Islet of Langerhans (tissue), 1 donor: Measurements from ENCODE around the gene COQ6.
"Not testable (repeated sequence)": the region's sequence is repeated elsewhere in the genome, so short reads cannot be mapped to it uniquely, and the experiment has no call there.

Experiments
- FAIRE-seq: peaks from one replicate; lab custom pipeline; 2011; peaks lifted over from hg19 to GRCh38; lab: Jason Lieb, UNC

The COQ6 gene

DNA sequence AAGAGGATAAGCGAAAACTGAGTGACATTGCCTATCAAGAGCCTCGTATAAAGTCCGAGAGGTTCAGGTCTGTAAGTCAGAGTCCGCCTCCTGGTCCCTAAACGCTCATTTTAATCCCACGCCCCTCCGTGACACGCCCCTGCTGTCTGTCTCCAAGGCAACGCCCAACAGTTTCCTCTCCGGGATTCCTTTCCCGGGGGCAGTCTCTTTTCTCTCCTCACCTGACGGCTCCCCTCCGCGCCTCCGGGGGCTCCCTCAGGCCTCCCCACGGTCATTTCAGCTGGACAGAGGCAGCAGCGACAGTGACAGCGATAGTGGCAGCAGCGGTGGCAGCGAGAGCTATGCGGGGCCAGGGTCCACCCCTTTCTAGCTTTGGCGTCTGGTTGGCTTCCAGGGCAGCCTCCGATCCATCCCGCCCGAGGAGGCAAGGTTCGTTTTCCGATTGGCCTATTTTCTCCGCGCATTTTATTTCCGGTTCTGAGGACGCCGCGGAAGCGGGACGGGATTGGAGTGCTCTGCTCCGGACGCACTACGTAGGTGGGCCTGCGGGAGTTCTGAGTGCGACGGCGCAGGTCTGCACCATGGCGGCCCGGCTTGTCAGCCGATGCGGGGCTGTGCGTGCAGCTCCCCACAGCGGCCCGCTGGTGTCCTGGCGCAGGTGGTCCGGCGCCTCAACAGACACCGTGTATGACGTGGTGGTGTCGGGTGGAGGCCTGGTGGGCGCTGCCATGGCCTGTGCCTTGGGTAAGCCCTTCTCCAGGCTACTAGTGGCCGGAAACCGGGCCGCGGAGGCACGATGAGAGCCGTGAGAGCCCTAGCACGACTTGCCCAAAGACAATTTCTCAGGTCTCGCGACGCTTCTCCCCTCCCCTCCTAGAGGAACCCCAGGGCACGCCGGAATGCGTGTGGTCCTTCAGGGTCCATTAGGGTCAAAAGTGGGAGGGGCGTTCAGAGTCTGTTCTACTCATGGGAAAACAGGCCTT lies at the start of gene COQ6, which contains the start of gene FAM161B:
COQ6 (plus strand) TSS at position 551 of the 983 bp plus-strand sequence; CDS start at position 582, 31 bp downstream.
FAM161B (minus strand) TSS at position 343 of the 983 bp plus-strand sequence; CDS start at position 275, 68 bp downstream.
- FAIRE-seq = peak; percentile 30

DNA sequence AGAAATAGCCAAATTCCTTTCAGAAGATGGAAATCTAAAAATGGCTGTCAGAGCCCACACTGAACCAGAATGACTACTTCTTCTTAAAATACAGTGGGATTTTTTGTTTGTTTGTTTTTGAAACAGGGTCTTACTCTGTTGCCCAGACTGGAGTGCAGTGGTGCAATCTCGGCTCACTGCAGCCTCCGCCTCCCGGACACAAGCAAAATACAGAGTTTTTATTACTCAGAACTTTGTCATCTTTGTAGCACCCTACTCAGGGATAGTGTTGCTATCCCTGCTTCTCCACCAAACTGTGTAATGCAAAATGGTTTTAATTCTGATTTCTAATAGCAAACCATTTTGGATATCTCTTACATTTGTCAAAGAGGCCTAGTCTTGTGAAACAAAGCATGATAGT lies 47.1 kb upstream of the COQ6 start:
- FAIRE-seq = no peak

DNA sequence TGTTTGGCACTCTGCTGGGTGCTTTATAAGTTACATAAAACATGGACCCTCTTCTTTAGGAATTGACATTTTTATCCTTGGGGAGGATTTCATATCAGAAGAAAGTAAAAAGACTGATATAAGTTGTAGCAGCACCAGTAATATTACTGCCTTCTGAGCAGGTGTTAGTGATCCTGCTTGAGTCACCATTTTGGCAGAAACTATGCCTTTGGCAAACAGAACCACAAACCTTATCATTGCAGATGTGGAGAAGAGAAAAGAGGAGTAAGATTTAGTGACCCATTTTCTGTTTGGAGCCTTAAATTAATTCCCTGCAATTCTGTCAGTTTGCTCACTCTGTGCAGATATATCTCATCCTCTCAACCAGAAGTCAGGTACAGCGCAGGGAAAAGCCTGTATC lies 40.4 kb upstream of the COQ6 start:
- no peak for FAIRE-seq

DNA sequence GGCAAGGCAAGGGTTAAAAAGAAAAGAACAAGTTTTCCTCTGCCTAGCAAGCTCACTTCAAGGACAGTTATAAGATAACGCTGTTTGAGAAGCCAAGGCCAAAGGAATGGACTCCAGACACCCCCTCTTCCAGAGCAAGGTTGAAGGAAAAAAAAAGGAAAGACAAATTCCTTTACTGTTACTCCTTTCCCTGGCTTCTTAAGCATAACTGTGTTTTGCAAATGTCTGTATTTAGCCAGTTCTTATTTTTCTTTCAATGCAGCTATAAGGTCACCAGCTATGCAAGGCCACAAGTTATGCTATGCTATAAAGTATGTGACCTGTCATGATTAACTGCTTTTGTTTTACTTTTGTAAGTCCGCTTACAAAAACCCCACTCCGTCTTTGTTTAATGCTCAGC lies 36.8 kb upstream of the COQ6 start:
- no peak for FAIRE-seq

DNA sequence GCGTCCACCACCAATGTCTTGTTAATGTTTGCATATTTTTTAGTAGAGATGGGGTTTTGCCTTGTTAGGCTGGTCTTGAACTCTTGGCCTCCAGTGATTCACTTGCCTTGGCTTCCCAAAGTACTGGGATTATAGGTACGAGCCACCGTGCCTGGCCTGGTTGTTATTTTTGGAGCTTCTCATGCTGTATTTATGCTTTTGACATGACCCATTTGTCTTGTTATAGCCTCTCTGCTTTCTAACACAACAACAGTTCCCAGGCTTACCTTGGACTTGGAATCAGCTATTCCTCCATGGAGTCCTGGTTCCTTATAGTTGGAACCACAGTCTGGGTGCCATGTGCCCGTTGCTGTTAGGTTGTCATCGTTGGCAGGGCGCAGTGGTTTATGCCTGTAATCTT lies 33.8 kb upstream of the COQ6 start:
- FAIRE-seq = no peak

DNA sequence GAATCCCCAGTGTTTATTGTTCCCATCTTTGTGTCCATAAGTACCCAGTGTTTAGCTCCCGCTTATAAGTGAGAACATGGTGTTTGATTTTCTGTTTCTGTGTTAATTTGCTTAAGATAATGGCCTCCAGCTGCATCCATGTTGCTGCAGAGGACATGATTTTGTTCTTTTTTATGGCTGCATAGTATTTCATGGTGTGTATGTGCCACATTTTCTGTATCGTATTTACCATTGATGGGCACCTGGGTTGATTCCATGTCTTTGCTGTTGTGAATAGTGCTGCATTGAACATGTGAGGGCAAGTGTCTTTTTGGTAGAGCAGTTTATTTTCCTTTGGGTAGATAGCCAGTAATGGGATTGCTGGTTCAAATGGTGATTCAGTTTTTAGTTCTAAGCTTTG lies 30.6 kb upstream of the COQ6 start:
- not testable (repeated sequence) for FAIRE-seq

DNA sequence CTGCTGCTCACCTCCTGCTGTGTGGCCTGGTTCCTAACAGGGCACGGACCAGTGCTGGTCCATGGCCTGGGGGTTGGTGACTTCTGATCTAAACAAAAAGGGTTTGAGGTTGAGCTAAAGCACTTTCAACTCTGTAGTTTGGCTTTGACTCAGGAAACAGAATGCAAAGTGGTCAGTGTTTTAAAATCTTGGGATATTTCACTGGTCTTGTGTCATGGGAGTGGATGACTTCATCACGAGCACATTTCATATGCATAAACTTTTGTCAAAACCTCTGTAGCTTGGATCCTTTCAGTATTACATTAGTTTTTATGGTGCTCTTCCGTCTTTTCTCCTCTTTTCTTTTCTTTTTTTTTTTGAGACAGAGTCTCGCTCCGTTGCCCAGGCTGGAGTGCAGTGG lies 25.8 kb upstream of the COQ6 start:
- no peak for FAIRE-seq

DNA sequence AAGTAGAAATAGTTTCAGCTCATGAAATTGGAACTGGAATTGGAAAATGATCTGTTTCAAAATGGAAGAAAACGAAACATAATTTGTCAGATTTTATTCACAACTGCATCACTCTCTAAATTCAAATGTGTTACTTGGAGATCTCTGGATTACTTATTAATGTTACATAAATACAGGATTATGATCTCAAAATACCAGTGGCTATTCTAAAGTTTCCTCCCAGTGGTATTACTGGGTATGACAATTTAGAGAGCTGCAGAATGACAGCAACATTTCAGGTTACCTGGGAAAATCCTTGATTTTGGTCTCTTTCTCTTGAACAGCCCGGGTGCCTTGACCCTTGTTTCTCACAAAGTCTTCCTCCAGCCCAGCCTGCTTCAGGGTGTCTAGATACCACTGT lies 14.4 kb upstream of the COQ6 start:
- FAIRE-seq = no peak

DNA sequence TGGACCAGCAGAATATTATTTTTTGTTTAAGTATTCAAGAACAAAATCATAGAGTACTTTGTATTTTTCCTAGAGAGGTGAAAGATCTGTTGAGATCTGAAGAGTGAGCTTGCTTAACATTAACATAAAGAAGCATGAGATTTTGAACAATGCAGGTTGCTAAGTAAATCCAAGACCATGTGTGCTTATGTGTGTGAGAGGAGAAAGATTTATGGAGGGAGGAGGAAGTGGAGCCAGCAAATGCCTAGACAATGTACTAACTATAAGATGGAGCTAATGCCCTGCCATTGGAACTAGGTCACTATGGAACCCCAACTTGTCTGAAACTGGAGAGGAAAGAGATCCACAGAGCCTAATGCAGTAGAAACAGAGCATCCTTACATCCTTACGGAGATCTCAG lies 13.6 kb upstream of the COQ6 start:
- no peak for FAIRE-seq

DNA sequence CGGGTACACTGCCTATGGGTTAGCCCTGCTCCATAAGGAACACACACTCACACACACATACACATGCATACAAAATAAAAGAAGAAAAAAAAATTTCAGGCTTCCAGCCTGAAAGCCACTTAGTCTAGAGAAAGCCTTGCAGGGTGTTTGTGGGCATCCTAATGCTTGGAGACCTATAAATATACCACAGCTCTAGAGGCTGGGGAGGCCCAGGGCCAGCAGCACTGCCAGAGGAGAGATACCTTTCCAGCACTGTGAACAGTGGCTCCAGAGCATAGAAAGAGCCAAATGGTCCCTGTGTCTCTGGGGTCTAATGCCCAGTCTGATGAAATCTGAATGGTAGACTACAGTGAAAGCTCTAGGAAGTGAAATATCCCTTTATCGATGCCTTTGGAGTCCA lies 13.1 kb upstream of the COQ6 start:
- no peak for FAIRE-seq

DNA sequence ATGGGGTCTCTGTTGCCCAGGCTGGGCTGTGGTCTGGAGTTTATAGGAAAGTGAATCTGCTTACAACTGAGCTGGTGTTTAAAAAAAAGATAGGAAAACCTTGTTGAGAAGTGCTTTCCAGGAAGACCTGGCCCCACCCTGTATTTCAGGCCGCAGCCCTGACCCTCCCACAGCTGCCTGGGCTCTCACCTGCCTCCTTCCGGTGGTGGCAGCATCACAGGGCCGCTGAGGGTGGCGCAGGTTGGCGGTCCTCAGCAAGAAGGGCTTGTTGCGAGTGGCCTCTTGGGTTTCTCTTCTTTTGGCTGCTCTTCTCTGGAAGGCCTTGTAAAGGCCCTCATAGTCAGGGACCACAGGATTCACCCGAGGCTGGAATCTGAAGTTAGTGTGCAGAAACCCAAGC lies 7.9 kb upstream of the COQ6 start:
- no peak for FAIRE-seq

DNA sequence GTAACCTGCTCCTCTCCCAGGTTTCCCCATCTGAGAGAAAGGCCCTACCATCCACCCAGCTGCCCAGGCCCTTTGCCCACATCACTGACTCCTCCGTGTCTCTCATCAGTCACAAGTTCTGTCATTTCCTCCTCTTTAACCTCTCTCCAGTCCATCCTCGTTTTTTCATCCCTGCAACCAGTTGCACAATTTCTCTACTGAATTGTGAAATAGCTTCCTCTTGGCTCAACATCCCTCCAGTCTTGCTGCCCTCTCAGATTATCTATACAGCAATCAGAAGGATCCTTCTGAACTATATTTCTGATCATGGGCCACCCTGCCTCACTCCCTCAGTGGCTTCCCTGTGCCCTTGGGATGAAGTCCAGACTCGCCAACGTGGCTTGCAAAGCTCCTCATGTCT lies 7.0 kb upstream of the COQ6 start:
- FAIRE-seq = no peak

DNA sequence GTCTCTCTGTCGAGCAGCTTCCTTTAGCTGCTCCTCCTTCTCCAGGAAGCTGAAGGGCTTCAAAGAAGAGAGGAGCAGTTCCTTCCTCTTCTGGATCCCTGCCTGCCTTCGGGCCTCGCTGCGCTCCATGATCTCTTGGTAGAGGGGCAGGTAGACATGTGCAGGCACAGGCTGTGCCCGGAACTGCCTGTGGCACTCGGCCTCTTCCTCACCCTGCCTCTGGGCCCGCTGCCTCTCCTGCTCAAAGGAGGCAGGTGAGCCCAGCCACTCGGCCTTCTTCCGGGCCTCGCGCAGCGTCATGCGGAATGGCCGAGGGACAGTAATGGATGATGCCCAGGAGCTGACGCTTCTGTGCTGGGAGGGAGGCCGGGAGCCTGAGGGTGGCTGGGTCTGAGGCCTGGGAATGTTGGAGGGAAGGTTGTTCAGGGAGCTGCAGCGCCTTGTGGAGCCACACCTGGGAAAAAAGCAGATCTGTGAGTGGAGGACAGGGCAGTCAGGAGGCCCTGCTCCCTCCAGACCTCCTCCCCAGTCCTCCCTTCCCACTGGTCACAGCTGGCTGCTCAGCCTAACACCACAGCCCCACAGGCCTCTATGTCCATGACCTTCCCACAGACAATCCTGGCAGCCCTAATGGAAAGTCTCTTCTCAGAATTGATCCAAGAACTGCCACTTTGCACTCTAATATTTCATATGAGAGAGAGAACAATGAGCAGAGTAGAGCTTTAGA lies 5.5 kb upstream of the COQ6 start:
- no peak for FAIRE-seq

DNA sequence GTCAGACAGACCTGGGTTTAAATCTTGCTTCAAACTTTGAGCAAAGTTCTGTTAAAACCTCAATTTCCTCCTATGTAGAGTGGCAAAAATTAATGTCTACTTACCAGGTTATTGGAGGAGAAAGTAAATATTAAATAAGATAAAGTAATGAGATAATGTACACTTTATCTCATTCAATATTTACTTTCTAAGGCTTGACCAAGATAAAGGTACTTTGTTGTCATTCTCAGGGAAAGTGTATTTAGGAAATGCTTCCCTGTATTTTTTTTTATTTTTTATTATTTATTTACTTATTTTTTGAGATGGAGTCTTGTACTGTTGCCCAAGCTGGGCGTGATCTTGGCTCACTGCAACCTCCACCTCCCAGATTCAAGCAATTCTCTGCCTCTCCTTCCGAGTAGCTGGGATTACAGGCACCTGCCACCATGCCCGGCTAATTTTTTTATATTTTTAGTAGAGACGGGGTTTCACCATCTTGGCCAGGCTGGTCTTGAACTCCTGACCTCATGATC lies 4.9 kb upstream of the COQ6 start:
- no peak for FAIRE-seq

DNA sequence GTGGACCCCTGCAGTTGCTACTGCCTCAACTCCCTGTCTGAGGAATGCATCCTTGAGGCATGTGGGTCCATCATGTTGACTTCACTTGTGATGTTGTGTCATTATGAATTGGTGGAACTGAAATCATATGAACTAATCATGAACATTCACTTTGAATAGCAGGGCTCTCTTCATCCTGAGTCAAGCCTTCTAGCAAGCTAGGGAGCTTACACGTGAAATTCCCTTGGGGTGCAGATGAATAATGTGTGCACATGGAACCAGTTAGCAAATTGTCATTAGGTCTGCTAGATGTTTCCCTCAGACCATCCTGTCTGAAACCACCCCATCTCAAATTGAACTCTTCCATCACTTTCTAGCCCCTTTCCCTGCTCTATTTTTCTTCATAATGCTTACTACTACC lies 3.6 kb downstream of the COQ6 start:
- FAIRE-seq = no peak

DNA sequence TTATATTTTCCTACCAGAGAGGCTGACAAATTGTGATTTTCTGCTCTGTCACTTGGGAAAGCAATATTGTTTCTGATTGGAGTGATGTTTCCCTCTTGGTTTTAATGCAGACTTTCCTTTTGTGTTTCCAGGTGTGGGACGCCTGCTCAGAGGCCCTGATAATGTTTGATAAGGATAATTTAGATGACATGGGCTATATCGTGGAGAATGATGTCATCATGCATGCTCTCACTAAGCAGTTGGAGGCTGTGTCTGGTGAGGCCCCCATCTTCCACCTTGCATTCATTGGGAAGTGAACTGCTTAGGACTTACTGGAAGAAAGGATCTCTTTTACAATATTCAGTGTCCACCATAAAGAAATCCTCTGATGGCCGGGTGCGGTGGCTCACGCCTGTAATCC lies 5.6 kb downstream of the COQ6 start:
- FAIRE-seq = no peak

DNA sequence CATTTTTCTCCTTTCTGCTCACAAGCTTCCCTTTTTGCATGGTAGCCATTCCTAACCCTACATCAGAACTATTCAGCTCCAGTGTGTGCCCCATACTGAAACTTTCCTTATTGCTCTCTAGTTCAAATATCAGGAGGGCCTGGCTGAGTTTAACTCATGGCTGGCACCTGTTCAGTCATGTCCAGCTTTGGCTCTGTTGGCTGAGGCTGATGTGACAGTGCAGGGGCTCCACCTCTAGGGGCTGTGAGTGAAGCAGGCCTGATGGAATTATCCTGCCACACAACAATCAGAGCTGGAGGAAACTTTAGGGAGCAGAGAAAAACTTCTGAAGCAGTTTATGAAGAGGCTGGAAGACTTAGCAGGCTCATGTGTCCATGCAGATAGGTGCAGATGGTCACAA lies 8.5 kb downstream of the COQ6 start:
- no peak for FAIRE-seq

DNA sequence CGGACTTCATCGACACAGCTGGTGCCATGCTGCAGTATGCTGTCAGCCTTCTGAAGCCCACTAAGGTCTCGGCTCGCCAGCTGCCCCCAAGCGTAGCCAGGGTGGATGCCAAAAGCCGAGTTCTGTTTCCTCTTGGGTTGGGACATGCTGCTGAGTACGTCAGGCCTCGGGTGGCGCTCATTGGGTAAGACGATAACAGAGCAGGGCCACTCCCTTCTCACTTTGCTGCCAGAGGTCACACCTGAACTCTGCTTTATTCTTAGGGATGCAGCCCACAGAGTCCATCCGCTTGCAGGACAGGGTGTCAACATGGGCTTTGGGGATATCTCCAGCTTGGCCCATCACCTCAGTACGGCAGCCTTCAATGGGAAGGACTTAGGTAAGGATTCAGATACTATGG lies 11.1 kb downstream of the COQ6 start:
- no peak for FAIRE-seq

DNA sequence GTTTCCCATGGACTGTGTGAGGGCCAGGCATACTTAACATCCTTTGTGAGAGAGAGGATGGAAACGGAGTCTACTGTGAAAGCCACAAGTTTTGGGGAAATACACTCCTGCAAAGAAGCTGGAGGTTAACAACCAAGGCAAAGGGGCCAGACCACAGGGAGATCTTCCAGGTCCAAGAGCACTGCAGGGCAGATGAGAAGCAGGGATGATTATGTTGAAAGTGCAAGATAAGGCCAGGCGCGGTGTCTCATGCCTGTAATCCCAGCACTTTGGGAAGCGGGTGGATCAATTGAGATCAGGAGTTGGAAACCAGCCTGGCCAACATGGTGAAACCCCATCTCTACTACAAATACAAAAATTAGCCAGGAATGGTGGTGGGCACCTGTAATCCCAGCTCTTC lies 15.1 kb downstream of the COQ6 start:
- no peak for FAIRE-seq

DNA sequence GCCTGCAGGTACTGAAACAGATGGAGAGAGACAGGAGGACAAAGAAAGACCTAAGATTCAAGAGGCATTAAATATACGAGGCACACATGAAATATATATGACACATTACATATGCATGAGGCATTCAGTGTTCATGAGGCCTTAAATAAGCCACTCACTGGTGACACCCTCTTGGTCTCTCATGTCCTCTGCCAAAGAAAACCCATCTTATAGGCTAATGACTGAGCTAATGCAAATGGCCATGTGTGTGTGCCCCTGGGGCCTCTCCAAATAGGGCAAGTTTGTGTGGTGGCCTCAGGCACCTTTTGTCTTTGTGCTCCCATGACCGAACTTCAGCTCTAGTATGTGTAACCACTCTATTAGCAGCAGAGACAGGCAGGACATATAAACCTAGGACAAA lies 18.8 kb downstream of the COQ6 start:
- FAIRE-seq = no peak

DNA sequence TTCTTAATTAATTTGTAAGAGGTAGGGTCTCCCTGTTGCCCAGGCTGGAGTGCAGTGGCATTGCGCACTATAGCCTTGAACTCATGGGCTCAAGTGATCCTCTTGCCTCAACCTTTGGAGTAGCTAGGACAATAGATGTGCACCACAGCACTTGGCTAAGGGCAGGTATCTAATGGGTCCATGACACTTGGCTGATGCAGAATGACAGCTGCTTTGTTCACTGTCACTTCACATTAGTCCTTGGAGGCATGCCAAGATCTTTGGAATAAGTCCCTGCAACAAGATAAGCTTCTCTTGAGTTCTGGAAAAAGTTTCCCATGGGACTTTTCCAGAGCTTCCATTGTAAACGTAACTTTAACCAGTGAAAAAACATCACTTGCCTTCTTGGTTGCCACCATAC lies 23.4 kb downstream of the COQ6 start:
- no peak for FAIRE-seq

DNA sequence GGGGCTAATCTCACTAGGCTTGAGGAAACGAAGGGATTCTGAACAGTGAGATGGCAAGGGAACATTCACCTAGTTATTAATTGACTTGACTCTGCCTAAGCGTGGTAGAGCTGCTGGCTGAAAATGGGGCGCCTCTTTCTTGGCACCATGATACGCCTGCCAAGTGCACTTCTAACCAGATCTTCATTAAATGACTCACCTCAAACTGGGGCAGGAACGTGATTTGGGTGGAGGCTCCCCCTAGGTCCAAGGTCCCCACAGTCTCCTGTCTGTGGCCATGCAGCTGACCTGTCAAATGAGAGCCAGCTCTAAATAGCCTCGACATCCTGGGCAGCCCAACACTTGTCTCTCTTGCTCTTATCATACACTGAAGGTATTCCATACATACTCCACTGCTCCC lies 26.0 kb downstream of the COQ6 start:
- FAIRE-seq = no peak

DNA sequence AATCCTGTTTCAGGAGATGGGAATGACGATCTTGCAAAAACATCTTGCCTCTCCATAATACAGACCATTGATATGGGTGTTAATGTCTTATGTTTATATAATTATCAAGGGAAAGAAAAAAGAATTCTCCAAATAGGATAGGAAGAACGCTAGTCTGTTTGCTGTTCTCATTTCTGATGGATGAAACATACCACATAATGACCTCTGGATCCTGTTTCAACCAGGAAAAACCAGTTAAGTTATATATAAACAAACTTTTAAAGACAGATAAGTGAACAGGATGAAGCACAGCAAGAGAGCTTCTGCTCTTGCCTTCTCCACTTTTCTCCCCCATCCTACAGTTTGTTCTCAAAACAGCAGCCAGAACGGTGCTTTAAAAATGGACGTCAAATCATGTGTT lies 27.8 kb downstream of the COQ6 start:
- FAIRE-seq = no peak
